K562 (cell line): ENCODE data around the gene GPN1. TPM values are rescaled to one million over a fixed set of nuclear protein-coding genes. Genes with fewer than 3 reads are reported as not detected.

ENCODE experiments used
- ATAC-seq: fragments of 200-7000 bp; cut with Tn5 transposase; 3 replicates; pipeline ENCODE4 v1.9.1; 2020; ENCODE audit warnings: moderate library complexity
- BruUV-seq: library from RNA; stranded (reverse); fragments of 400-500 nt; replicated peaks from 2 replicates; lab custom pipeline; 2021; lab: Mats Ljungman, UMichigan
- CTCF ChIA-PET: fragments of 300-600 bp; formaldehyde crosslinking; extraction: SDS; loops from one replicate; lab custom pipeline; 2021; ENCODE audit warnings: low intra/inter-chr PET ratio; lab: Yijun Ruan, JAX
- POLR2A ChIA-PET: fragments of 300-600, 350-650 bp; sonication (Branson Sonifier 250); formaldehyde crosslinking; extraction: SDS; loops from one replicate; lab custom pipeline; 2021; ENCODE audit warnings: antibody characterized with exemption, inconsistent platforms; lab: Yijun Ruan, JAX
- DNase-seq, 4 experiments: peaks; one replicate each; pipeline versions ENCODE4 v3.0.0 to v3.0.0-alpha.2; 2011 to 2018; ENCODE audit warnings: low spot score in 3 of 4, mixed read lengths in 3 of 4; ENCODE audit errors: extremely low read depth in 1 of 4
- FAIRE-seq: peaks from 2 replicates; lab custom pipeline; 2011; peaks lifted over from hg19 to GRCh38; lab: Jason Lieb, UNC
- H2AFZ ChIP-seq: 2 replicates; pipeline ENCODE4 v1.6.0; 2011; ENCODE audit warnings: low read depth, low read length, control low read depth, inconsistent platforms
- H3K27ac ChIP-seq: fragments of 200-600 bp; 3 replicates; pipeline ENCODE4 v1.8.0; 2011; ENCODE audit warnings: low read depth, mild to moderate bottlenecking, control low read depth, inconsistent platforms, low read length, moderate library complexity, mixed read lengths; ENCODE audit errors: extremely low read depth
- H3K27me3 ChIP-seq, 2 experiments: fragments of 300-600 bp in 1 of 2; 2 replicates in 1 of 2; 3 replicates in 1 of 2; pipeline versions ENCODE4 v1.6.0 to v1.8.0; 2011; ENCODE audit warnings: inconsistent platforms in 2 of 2, low read length in 2 of 2, mild to moderate bottlenecking in 1 of 2, mixed read lengths in 1 of 2, moderate library complexity in 1 of 2; ENCODE audit not compliant: control insufficient read depth in 2 of 2, insufficient read depth in 2 of 2
- H3K36me3 ChIP-seq: fragments of 300-600 bp; 3 replicates; pipeline ENCODE4 v1.8.0; 2011; ENCODE audit warnings: mild to moderate bottlenecking, low read length, inconsistent platforms; ENCODE audit not compliant: control insufficient read depth, insufficient read depth
- H3K4me1 ChIP-seq, 2 experiments: fragments of 200-600 bp in 1 of 2; replicated peaks in 1 of 2; 2 replicates in 1 of 2; 3 replicates in 1 of 2; pipeline versions ENCODE4 v1.5.1 to v1.8.0; 2011; ENCODE audit warnings: inconsistent platforms in 2 of 2, low read length in 2 of 2, mild to moderate bottlenecking in 1 of 2, mixed read lengths in 1 of 2, moderate library complexity in 1 of 2; ENCODE audit not compliant: control insufficient read depth in 2 of 2, insufficient read depth in 2 of 2
- H3K4me2 ChIP-seq: 2 replicates; pipeline ENCODE4 v1.6.1; 2011; ENCODE audit warnings: low read length, control low read depth, inconsistent platforms, mixed read lengths; ENCODE audit not compliant: insufficient read depth
- H3K4me3 ChIP-seq: fragments of 200-600 bp; sonication (generic), shearing (Covaris generic); 2 replicates; pipeline ENCODE4 v1.5.1; 2016; ENCODE audit warnings: control low read depth, inconsistent platforms
- H3K79me2 ChIP-seq: fragments of 200-600 bp; 3 replicates; pipeline ENCODE4 v1.8.0; 2011; ENCODE audit warnings: low read length, inconsistent platforms; ENCODE audit not compliant: control insufficient read depth, insufficient read depth
- H3K9ac ChIP-seq, 2 experiments: 2 replicates each; pipeline versions ENCODE4 v1.6.0 to v1.6.1; 2011; ENCODE audit warnings: low read depth in 2 of 2, low read length in 2 of 2, control low read depth in 1 of 2, inconsistent platforms in 1 of 2, mild to moderate bottlenecking in 1 of 2, mixed read lengths in 1 of 2; ENCODE audit not compliant: insufficient read depth in 1 of 2
- H3K9me1 ChIP-seq: one replicate; pipeline ENCODE4 v1.6.0; 2011; ENCODE audit warnings: inconsistent platforms, mild to moderate bottlenecking, low read length, moderate library complexity; ENCODE audit not compliant: control insufficient read depth, insufficient read depth
- H3K9me3 ChIP-seq: replicated peaks from 2 replicates; pipeline ENCODE4 v1.5.1; 2011; ENCODE audit warnings: low read depth, low read length, inconsistent platforms; ENCODE audit not compliant: control insufficient read depth, insufficient read depth
- H4K20me1 ChIP-seq: replicated peaks from 2 replicates; pipeline ENCODE4 v1.6.1; 2011; ENCODE audit warnings: low read length, inconsistent platforms, mixed read lengths; ENCODE audit not compliant: control insufficient read depth, insufficient read depth
- ASH1L ChIP-seq: fragments of 450-650 bp; IDR thresholded peaks from 2 replicates; pipeline ENCODE4 v1.6.1; 2018; ENCODE audit warnings: borderline replicate concordance, mild to moderate bottlenecking, low read depth; ENCODE audit not compliant: partially characterized antibody
- GTF2A2 ChIP-seq: IDR thresholded peaks from 2 replicates; pipeline ENCODE4 v1.6.1; 2016; ENCODE audit warnings: mild to moderate bottlenecking, missing genetic modification characterization, missing compliant biosample characterization
- HDAC6 ChIP-seq: IDR thresholded peaks from 2 replicates; pipeline ENCODE4 v1.6.1; 2012; ENCODE audit warnings: low read depth, mild to moderate bottlenecking, control low read depth, inconsistent platforms, low read length, moderate library complexity
- NCOR1 ChIP-seq: fragments of 450-650 bp; IDR thresholded peaks from 2 replicates; pipeline ENCODE4 v1.6.1; 2016; ENCODE audit warnings: mild to moderate bottlenecking, moderate library complexity
- NFXL1 ChIP-seq: fragments of 450-650 bp; formaldehyde crosslinking; IDR thresholded peaks from 2 replicates; pipeline ENCODE4 v1.4.0; 2021; ENCODE audit warnings: mild to moderate bottlenecking
- RBM15 ChIP-seq: fragments of 200-400 bp; formaldehyde crosslinking; IDR thresholded peaks from 2 replicates; pipeline ENCODE4 v1.6.1; 2018; ENCODE audit warnings: mild to moderate bottlenecking, low read length, moderate library complexity; ENCODE audit not compliant: insufficient read depth
- SMC3 ChIP-seq: conservative IDR thresholded peaks from 2 replicates; pipeline ENCODE4 v1.6.1; 2011; ENCODE audit warnings: low read depth, low read length, improper control_type of control experiment; ENCODE audit not compliant: insufficient read depth
- ZBTB9 ChIP-seq: fragments of 450-650 bp; formaldehyde crosslinking; IDR thresholded peaks from 2 replicates; pipeline ENCODE4 v1.4.0; 2020; ENCODE audit warnings: mild to moderate bottlenecking, moderate library complexity
- ZC3H4 ChIP-seq: sonication (generic); formaldehyde crosslinking; IDR thresholded peaks from 2 replicates; pipeline ENCODE4 v1.9.0; 2021; ENCODE audit warnings: missing genetic modification reagents, borderline replicate concordance
- ZNF232 ChIP-seq: sonication (generic); formaldehyde crosslinking; IDR thresholded peaks from 2 replicates; pipeline ENCODE4 v1.8.0; 2022; ENCODE audit warnings: mild to moderate bottlenecking, missing genetic modification reagents
- ZNF57 ChIP-seq: fragments of 450-650 bp; formaldehyde crosslinking; IDR thresholded peaks from 2 replicates; pipeline ENCODE4 v1.4.0; 2020; ENCODE audit warnings: mild to moderate bottlenecking, moderate library complexity
- ZNF778 ChIP-seq: fragments of 450-650 bp; formaldehyde crosslinking; IDR thresholded peaks from 2 replicates; pipeline ENCODE4 v1.4.0; 2020; ENCODE audit warnings: mild to moderate bottlenecking, moderate library complexity
- ZSCAN32 ChIP-seq: fragments of 450-650 bp; formaldehyde crosslinking; IDR thresholded peaks from 2 replicates; pipeline ENCODE4 v1.4.0; 2020; ENCODE audit warnings: mild to moderate bottlenecking, moderate library complexity
- in situ Hi-C: fragments of 300-500 bp; cut with MboI; formaldehyde crosslinking; loops from 4 replicates; pipeline ENCODE4 v1.15.0; 2018; ENCODE audit warnings: inconsistent platforms, mixed read lengths
- intact Hi-C: fragments of 100-400 bp; cut with micrococcal nuclease; formaldehyde crosslinking; loops from 2 replicates; pipeline ENCODE4 v1.14.2; 2022
- polyA plus RNA-seq, 8 experiments: library from polyadenylated mRNA; depleted of rRNA in 4 of 8; stranded (reverse) in 5 of 8; unstranded in 3 of 8; fragments of >200 nt; fragmentation: Nextera tagmentation in 2 of 8; fragmentation: Illumina TruSeq in 1 of 8; extraction: Ambion mirVana in 2 of 8; extraction: Trizol in 1 of 8; gene quantifications; 2 replicates each; pipeline versions ENCODE4 v1.2.1 to v1.2.3, GENCODE V29; 2011 to 2014; ENCODE audit warnings: inconsistent platforms in 1 of 8, missing spikeins in 1 of 8
- total RNA-seq, 7 experiments: library from RNA; depleted of rRNA in 6 of 7; stranded (reverse); fragments of >200 nt in 6 of 7; fragmentation: Illumina TruSeq in 2 of 7; extraction: Trizol in 2 of 7; gene quantifications; 2 replicates each; pipeline versions ENCODE4 v1.2.1 to v1.2.3, GENCODE V29; 2011 to 2021; ENCODE audit warnings: low replicate concordance in 1 of 7
- TF ChIP-seq, protein P1 (sequence below): sonication (generic); formaldehyde crosslinking; IDR thresholded peaks from 2 replicates; pipeline ENCODE4 v1.8.0; 2022; ENCODE audit warnings: mild to moderate bottlenecking, low read depth, missing genetic modification reagents
- TF ChIP-seq, protein P2 (sequence below): fragments of 250-450 bp; sonication (Bioruptor Pico); IDR thresholded peaks from 2 replicates; pipeline ENCODE4 v1.4.0; 2020; ENCODE audit warnings: borderline replicate concordance
- TF ChIP-seq, protein P3 (sequence below): sonication (generic); IDR thresholded peaks from 2 replicates; pipeline ENCODE4 v1.6.1; 2016

Gene GPN1
- total and polyA plus RNA-seq, 9 of the 15 experiments (the other 6 are each of a cell fraction or from before 2014, with no cell fraction given) = 23.4 to 171 (median 48.2) TPM

GRCh38 chr2:27647289-27647688, 18.4 kb downstream of the GPN1 start:
- ATAC-seq (peak; percentile 20; the same call in 1 of the 3 replicates), DNase-seq (no peak), FAIRE-seq (no peak)
- no TSS peak for BruUV-seq
- no peak overlapping the region for H3K9ac ChIP-seq
- ChIA-PET POLR2A (interaction anchor here (0.9 to 2.3 kb wide), 9 partner anchors 9 to 238 kb away, joined by 3 to 8 read pairs (median 3); partner anchors contain the start of genes CCDC121, GPN1, PPM1G and SLC4A1AP), CTCF (no interaction called here)
- no peaks in the 10 kb centered on the region for H3K9me3 ChIP-seq
- H4K20me1 ChIP-seq = no peaks in the 10 kb centered on the region
- peaks cover 0 to 6% of the 10 kb centered on the region in 2 experiments; a peak in 3 of 5 replicates for H3K4me1 ChIP-seq
- H3K79me2 ChIP-seq = no peaks in the 10 kb centered on the region
- in situ Hi-C loops = no loop called here
- H3K36me3 ChIP-seq = peaks cover 77% of the 10 kb centered on the region
- H2AFZ ChIP-seq = no peak overlapping the region
- no peak overlapping the region for H3K4me2 ChIP-seq
- no peaks in the 10 kb centered on the region for H3K27me3 ChIP-seq
- TF ChIP-seq ASH1L (no peak), HDAC6 (no peak), SMC3 (no peak), ZNF57 (CRISPR knock-in tag) (no peak), GTF2A2 (tag) (no peak), NFXL1 (CRISPR knock-in tag) (no peak), ZNF778 (CRISPR knock-in tag) (no peak), RBM15 (no peak), ZSCAN32 (no peak), NCOR1 (no peak), ZBTB9 (CRISPR knock-in tag) (no peak), ZC3H4 (CRISPR knock-in tag) (no peak), ZNF232 (CRISPR knock-in tag) (no peak)
- TF ChIP-seq, protein P1, sequence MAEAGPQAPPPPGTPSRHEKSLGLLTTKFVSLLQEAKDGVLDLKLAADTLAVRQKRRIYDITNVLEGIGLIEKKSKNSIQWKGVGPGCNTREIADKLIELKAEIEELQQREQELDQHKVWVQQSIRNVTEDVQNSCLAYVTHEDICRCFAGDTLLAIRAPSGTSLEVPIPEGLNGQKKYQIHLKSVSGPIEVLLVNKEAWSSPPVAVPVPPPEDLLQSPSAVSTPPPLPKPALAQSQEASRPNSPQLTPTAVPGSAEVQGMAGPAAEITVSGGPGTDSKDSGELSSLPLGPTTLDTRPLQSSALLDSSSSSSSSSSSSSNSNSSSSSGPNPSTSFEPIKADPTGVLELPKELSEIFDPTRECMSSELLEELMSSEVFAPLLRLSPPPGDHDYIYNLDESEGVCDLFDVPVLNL (CRISPR knock-in tag) = no peak
- TF ChIP-seq, protein P2, sequence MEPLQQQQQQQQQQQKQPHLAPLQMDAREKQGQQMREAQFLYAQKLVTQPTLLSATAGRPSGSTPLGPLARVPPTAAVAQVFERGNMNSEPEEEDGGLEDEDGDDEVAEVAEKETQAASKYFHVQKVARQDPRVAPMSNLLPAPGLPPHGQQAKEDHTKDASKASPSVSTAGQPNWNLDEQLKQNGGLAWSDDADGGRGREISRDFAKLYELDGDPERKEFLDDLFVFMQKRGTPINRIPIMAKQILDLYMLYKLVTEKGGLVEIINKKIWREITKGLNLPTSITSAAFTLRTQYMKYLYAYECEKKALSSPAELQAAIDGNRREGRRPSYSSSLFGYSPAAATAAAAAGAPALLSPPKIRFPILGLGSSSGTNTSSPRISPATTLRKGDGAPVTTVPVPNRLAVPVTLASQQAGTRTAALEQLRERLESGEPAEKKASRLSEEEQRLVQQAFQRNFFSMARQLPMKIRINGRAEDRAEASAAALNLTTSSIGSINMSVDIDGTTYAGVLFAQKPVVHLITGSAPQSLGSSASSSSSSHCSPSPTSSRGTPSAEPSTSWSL (CRISPR knock-in tag) = no peak
- TF ChIP-seq, protein P3, sequence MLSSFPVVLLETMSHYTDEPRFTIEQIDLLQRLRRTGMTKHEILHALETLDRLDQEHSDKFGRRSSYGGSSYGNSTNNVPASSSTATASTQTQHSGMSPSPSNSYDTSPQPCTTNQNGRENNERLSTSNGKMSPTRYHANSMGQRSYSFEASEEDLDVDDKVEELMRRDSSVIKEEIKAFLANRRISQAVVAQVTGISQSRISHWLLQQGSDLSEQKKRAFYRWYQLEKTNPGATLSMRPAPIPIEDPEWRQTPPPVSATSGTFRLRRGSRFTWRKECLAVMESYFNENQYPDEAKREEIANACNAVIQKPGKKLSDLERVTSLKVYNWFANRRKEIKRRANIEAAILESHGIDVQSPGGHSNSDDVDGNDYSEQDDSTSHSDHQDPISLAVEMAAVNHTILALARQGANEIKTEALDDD = no peak
- intact Hi-C loops = no loop called here
- no peak overlapping the region for H3K4me3 ChIP-seq
- no peaks in the 10 kb centered on the region for H3K9me1 ChIP-seq
- H3K27ac ChIP-seq = no peak overlapping the region
